SK-N-MC (cell line): Measurements from ENCODE around the gene SCGB1C2.

ENCODE experiments used
- EZH2 ChIP-seq: fragments of 200-600 bp; sonication (generic); IDR thresholded peaks from one replicate; pipeline ENCODE4 v1.6.1; 2017; ENCODE audit warnings: antibody characterized with exemption
- POLR2AphosphoS5 ChIP-seq: IDR thresholded peaks from 2 replicates; pipeline ENCODE4 v1.6.1; 2012; ENCODE audit warnings: mild to moderate bottlenecking, low read depth, low read length, borderline replicate concordance

- TF ChIP-seq EZH2: no peak
- TF ChIP-seq POLR2AphosphoS5: no peak
These were observed 20.5 kb downstream of the SCGB1C2 start for GRCh38 chr17:157901-158300.
